ENCODE measurements around the gene COL5A1.

- TF ChIP-seq POLR2AphosphoS5 (IDR thresholded peaks at IDR 0.05; ENCODE audit: borderline replicate concordance, low read depth, low read length) (no peak), FOXP2 (optimal IDR thresholded peaks at IDR 0.05; ENCODE audit: control extremely low read depth, extremely low read length, insufficient read depth) (no peak), EZH2 (IDR thresholded peaks at IDR 0.05) (no peak)
Measured at GRCh38 chr9:134631881-134632280, 9.7 kb upstream of the COL5A1 start.

Measured in SK-N-MC (cell line).